Glomerular visceral epithelial cell (primary cell): ENCODE results near the gene TSPO.
A peak's percentile ranks its signal among the peaks of the same experiment; 100 is the strongest.

ENCODE experiments used
- DNase-seq: peaks from one replicate; pipeline ENCODE4 v3.0.0-alpha.2; 2016; ENCODE audit errors: extremely low spot score

Gene TSPO

DNA sequence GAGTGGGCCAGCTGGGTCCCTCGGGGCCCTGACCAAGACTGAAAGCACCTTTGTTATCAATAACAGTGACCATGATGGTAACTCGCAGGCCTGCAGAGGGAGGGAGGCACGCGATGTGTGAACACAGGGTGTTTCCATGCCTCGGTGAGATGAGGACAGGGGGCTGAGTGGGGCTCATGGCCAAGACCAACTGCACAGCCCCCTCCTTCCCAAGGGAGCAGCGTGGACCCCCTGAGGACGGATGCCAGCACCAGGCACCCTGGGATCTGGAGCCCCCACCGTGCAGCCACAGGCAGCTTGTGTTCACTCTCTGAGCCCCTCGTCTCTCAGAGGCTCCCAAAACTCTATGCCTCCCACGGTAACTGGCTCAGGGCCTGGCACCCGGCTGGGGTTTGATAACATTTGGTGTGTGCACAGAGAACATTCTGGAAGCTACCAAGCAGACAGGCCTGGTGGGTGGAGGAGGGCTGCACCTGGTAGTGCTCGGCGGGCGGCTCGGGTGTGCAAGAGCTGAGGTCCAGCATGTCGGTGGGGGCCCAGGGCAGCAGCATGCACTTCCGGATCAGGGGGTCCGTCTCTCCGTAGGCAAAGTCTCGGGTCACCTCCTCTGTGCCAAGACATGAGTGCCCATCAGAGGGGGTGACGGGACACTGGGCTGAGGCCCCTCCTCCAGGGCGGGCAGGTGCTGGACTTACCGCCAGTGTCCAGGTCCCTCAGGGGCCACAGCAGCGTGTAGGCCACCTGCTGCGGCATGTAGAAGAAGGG, 28.0 kb downstream of the TSPO start:
- DNase-seq: no peak

DNA sequence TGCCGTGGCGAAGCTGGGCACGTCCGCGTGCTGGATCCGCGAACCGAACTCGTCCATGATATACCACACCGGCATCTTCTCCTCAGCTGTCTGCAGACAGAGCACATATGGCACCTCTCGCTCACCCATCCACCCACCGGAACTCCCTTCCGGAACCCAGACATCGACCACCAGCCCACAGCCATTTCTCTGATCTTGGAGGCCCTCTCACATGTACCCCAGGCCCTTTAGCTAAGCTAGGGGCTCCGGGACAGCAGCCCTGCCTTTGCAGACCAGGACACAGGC, 28.5 kb downstream of the TSPO start:
- DNase-seq: no peak

DNA sequence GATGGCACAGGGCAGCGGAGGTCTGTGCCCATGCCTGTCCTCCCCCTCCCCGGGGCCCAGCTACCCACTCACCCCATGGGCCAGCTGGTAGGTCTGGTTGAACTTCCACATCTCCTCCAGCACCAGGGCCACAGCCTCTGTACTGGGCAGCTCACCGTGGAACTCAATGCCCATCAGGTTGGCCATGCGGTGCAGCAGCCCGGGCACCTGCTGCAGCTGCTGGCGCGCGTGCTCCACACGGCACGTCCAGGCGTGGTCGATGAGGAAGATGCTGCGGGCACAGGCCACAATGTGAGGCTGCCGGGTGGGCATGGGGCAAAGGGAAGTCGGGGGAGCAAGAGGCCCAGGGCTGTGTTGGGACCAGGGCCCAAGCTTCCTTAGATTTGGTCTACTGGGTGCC, 29.3 kb downstream of the TSPO start:
- DNase-seq: no peak

DNA sequence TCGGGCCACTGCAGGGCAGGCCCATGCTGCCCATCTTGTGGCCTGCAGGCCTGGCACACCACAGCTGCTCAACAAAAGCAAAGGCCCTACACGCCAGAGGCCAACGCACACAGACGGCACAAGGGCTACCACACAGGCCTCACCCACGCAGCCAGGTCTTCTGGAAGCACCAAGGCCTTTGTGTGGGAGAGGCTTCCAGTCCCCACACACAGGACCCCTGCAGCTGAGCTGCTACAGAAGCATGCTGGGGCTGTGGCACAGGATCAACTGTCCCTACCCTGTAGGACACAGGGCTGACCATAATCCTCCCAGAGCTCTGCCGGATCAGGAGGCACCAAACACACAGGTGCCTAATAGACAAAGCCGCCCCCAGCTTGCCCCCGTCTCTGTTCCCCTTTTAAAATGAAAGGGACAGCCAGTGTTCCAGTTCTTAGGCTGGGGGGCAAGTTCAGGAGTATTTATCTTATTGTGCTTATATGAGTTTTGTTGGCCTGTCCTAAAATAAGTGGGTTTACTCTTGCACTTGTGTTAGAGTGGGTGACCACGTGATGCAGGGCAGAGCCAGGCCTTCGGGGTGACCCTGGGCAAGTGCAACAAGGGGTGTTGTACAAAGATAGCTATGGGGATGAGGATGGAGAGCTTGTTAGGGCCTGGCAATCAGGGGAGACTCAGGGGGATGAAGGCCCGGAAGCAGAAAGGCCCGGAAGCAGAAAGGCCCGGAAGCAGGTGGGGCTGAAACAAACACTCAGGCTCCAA, 30.1 kb downstream of the TSPO start:
- no peak for DNase-seq

DNA sequence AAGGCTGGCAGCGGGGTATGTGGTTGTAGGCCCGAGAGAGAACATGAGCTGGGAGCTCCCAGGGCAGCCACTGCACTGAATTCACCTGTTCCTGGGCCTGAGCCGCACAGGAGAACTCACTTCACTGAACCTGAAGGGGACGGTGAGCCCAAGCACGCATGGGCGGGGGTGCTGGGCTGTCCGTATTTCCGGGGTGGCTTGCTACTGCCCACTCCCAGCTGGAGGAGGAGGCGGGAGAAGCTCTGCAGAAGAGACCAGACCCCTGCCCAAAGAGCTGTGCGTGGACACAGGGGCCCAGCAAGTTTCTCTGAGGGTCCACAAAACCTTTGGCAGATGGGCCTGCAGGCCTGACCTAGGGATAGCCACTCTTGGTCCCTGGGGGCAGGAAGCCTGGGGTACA, 30.8 kb downstream of the TSPO start:
- no peak for DNase-seq

DNA sequence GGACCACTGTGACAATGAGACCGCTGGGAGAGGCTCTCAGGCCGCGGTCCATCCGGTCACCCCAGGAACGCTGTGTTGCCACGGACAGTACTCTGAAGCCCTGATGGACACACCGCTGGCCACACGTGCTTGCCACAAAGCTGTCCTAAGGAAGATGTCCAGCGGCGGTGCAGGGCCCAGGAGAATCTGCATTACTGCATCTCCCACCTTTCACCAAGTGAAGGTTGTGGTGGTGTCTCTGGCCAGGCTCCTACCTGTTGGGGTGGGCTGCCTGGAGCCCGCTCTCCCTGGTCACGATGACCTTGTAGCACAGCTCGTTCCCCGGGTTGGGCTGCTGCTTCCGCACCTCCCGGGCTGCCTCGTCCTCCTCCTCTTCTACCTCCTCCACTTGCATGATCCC, 31.4 kb downstream of the TSPO start:
- no peak for DNase-seq

DNA sequence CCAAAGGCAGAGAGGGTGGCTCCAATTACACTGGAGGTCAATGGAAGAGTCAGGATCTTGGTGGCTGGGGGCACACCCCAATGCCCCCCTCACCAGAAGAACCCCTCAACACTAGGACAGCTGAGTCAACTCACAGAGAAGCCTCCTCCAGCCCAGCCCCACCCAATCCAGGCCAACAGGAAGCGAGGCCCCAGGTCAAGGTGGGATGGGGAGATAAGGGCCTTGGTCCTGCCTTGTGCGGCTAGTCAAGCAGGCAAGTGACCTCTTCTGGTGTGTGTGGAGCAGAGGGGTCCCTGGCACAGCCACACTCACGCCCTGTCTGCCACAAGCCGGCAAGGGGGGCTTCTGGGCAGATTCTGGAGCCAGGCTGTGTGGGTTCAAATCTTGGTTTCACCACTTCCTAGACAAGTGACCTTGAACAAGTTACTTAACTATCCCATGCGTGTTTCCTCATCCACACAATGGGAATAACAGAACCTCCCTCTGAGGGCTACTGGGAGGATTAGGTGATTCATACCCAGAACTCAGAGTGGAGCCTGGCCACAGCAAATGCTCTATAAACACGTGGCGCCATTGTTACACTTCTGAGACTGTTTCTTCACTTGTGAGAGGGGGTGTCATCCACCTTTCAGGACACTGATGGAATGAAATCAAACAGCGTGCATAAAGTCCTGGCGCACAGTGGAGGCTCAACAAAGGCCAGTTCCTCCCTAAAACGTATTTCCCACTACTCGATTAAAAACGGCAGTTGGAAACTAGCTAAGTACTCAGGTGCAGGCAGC, 32.3 kb downstream of the TSPO start:
- DNase-seq: no peak

DNA sequence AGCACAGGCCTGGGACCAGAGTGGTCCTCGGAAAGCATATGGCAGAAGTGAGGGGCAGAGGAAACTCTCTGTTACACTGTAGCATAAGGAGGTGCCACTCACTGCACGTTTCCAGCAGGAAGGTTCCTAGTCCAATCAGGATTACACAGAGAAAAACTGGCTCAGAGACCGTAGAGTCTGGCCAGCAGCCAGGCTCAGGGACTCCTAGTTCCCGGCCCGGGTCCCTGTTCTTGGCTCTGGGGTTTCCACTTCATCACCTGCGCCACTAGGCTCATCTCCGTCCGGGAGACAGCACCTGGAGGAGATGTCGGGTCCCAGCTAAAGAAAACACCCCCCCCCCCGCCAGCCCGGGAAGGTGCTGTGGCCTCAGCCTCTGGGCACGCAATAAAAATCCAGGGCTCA, 34.5 kb downstream of the TSPO start:
- DNase-seq: peak; percentile 33

DNA sequence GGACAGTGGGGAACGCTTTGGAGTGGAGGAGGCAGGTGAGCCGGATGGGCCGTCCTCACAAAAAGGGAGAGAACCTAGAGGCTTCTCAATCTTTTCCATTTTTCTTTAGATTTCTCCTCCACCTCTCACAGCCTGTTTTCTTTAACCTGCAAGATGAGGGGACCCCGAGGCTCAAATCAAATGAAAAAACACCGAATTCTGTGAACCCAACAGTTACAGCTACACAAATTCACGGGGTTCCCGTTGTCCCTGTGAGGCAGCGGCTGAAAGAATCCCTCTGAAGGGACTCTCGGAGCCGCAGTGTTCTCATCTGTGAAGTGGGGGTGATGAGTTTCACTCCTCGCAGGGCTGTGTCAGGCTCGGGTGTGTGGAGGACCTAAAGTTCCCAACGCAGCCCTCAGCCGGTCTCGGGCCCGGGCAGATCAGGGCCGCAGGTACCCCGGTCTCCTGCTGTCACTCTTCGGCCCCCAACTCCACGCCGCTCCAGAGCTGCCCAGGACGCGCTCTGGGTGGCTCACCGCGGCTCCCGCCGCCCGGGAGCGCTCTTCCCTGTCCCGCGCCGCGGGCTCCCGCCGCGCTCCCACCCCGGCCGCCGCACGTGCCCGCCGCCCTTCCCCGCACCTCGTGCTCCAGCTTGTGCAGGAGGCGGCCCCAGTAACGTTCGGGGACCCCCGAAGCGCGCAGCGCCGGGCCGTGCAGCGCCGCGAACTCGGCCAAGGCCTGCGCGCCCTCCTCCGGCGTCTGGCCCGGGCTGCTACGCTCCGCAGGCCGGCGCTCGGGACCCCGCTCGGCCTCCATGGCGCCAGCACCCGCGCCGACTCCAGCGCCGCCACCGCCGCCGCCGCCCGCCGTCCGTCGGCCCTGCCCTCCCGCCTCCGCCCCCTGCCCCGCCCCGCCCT, 35.2 kb downstream of the TSPO start, which contains the start of gene TTLL12:
Gene TTLL12 (minus strand): TSS at position 863 of the 899 bp plus-strand sequence. CDS start 65 bp downstream, at position 798.
- peak; percentile 60 for DNase-seq

DNA sequence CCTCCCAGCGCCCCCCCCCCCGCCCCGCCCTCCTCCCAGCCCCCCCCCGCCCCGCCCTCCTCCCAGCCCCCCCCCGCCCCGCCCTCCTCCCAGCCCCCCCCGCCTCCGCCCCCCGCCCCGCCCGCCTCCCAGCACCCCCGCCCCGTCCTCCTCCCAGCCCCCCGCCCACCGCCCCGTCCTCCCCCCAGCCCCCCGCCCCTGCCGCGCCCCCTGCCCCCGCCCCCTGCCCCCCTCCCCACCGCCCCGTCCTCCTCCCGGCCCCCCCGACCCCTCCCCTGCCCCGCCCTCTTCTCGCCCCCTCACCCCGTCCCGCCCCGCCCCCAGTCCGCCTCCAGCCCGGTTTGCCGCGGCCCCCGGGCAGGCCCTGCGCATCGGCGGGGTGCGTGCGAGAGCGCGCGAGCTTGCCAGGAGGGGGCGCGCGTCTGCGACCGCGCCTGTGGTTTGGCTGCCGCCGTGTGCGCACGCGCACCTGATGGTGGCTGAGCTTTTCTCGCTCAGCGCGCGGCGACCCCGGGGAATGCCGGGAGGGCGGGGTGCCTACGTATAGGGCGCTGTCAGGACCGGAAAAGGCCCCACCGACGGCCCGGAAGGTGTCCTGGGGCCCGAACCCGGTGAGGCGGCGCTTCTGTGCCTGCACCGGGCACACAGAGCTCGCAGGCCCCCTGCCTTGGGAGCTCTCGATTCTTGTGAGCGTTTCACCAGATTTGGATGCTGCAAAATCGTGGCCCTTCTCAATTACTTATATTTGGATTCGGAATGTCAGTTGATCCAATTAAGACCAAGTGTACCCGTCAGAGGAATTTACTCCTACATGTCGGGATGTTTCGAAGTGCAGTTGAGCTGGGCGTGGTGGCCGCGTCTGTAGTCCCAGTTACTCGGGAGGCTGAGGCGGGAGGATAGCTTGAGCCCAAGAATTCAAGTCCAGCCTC, 36.1 kb downstream of the TSPO start:
- peak; percentile 95 for DNase-seq

DNA sequence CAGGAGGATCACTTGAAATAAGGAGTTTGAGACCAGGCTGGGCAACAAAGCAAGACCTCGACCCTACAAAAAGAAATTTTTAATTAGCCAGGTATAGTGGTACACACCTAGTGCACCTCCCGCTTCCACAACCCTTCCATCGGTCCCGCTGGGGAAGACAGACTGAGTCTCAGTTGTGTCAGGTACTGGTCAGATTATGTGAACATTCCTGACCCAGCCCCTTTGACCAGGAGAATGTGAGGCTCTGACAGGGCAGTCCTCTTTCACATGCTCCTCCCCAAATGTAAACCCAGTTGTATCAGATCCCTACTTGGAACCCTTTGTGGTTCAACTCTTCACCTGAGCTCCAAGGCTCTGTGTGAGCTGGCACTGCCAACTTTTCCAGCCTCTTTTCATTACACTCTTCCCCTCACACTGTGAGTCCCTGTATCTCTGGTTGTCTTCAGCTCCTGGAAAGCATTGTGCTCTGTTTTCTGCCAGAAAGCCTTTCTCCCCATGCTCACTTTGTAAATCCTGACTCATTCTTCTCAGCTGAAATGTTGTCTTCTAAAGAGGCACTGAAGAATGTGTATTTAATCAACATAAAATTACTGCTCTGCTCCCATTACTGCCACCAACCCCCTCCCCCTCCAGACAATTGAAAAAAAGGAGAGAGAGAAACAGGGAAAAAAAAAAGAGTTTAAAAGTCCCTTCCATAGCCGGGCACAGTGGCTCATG, 37.6 kb downstream of the TSPO start:
- no peak for DNase-seq

DNA sequence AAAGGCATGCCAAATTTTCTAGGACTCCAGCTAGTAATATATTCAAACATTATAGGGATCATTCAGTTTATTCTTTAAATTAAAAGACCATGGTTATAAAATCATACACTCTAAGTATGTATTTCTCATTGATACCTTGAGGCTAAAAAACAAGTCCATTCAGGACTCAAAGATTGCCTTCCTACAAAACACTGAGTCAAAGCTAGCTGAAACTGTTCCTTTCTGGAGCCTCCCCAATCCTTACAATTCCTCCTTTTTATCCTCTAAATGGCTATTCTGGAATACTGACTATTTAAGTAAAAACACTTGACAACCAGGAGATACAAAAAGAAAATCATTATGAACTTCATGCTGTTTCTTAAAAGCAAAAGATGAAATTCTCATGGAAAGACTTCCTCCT, 40.5 kb downstream of the TSPO start:
- DNase-seq: no peak

DNA sequence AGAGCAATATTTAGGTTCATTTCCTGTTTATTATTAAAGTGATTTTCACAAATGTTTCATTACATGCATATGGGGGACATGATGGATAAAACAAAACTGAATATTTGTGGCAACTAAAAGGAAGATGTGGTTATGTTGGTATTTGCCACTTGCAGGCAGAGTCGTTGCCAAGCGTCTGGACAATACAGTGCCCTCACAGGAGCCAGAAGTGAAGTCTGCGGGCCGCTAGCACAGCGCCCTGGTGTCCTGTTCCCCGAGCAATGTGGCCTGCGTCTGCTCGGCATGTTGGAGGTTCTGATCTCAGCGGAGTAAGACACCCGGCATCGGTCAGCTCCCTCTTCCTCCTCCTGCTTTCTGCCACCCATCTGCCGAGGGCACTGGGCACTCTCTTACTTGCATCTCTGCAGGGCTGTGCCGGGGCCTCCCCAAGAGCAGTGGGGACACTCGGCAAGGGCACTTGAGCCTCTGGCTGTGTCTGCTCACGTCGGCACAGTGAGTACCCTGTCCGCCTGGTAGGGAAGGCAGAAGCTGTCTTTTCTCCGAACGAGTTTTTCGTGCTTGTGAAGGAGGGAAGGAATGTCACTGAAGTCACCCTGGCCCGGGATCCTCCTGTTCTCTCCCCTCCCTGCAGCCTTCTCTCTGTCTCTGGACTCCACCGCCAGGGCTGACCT, 46.0 kb downstream of the TSPO start:
- peak; percentile 36 for DNase-seq

DNA sequence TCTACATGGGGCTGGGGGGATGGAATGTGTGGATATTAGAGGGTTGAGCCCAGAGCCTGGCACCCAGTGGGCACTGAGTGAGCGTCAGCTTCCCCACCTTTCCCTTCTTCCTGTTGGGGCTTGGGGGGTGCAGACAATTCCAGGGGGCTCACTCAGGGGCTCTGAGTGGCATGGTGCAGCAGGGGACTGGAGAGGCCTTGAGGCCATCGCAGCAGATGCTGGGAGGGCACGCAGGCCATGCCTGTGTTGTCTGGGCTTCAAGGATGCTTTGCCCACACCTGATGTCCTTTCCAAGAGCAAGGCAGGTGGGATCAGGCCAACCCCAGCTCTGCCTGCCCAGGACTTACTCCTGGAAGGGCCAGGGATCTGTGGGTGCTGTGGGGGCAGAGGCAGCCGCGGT, 46.8 kb downstream of the TSPO start:
- no peak for DNase-seq

DNA sequence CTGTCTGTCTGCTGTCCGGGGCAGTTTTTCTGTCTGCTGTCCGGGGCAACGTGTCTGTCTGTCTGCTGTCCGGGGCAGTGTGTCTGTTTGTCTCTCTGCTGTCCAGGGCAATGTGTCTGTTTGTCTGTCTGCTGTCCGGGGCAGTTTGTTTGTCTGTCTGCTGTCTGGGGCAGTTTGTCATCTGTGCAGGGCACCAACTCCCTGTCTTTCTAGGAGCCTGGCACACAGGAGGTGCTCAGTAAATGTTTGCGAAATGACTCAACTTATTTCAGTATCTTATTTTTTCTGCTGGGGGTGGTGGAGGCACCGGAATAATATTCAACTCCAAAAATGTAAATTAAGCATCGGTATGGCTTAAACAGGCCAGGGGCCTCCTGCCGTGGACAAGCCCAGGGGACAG, 47.6 kb downstream of the TSPO start:
- DNase-seq: no peak

DNA sequence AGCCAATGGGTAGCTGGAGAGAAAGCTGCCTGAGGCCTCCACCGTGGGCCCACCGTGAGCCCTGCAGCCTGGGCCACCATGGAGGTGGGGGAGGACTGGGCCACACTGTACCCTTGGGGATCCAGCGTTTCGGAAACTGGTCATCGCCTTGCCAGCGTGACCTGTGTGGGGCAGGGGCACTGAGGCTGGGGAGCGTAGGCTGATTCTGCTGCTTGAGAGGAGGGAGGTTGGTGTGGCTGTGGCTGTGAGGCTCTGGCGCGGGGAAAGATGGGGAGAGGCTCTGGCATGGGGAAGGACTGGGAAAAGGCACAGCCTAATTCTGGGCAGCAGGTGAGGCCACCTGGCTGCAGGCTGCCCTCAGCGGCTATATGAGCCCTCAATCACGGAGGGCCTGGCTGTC, 48.2 kb downstream of the TSPO start:
- no peak for DNase-seq

DNA sequence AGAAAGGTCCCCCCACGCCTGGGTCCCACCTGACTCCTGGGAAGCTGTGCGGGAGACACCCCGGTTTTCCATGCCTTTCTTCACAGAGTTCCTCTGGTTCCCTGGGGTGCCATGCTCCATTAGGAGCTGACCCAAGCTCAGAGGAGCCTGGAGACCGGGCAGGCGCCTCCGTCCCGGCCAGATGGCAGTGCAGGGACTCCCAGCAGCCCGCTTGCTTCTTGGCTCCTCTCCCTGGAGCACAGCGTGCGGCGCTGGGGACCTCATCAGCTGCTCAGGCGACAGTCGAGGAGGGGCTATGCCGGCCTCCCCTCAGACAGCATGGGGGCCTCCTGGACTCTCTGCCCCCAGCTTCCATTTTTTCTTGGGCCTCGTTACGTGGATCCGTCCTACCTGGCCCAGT, 48.7 kb downstream of the TSPO start:
- no peak for DNase-seq

DNA sequence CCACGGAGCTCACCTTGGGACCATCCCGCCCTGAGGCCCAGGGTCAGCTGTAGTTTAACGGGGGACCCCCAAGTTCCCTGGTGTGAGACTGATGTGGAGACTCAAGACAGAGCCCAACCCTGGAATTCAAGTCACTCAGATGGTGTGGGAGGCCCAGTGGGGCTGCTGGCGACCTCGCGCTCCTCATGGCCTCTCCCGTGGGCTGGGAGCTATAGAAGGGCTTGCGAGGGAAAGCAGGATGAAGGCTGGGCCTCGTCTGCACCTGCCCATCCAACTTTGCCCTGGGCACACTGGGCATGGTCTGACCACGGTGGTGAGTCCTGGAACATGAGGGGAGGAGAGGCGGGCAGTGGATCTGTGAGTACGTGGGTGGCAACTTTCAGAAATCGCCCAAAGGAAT, 49.2 kb downstream of the TSPO start:
- DNase-seq: no peak

DNA sequence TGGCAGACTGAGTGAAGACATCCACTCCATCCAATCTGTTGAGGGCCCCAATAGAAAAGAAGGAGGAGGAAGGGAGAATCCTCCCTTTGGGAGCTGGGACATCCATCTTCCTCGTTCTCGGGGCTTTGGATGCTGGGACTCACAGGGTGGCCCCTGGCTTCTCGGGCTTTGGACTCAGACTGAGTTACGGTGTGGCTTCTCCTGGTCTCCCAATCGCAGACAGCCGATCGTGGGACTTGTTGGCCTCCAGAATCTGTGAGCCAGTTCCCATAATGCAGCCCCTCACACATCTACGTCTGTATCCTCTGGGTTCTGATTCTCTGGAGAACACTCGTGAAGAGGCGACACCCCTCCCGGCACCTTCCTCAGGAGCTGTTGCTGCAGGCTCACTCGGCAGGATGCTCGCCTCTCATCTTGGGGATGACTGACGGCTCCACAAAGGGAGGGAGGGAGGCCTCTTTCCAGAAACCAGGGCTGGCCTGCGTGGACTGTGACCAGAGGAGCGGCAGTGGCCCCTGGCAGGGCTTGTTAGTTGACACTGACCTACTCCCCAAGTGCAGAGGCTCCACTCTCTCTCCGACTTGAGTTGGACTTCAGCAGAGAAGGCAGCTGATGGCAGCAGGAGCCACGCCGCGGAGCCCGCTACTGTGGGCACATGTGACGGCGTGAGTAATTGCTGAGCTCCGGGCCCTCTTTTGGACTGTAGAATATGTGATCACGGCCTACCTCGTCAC, 50.3 kb downstream of the TSPO start:
- DNase-seq: no peak
